ENCODE data around the gene METTL6.

METTL6 gene

GRCh38 chr3:15361494-15362214 is 65.7 kb downstream of the METTL6 start:
- DNase-seq: no peak

- DNase-seq: no peak
Observed at GRCh38 chr3:15360788-15361493, 66.4 kb downstream of the METTL6 start.
